ENCODE measurements around the gene PSAP. TPM values are rescaled to one million over a fixed set of nuclear protein-coding genes. Genes with fewer than 3 reads are reported as not detected.
"Not testable (repeated sequence)": the region's sequence is repeated elsewhere in the genome, so short reads cannot be mapped to it uniquely, and the experiment has no call there.

The PSAP gene
- total RNA-seq, 1 donor from 2014 or later: 108 TPM

DNA sequence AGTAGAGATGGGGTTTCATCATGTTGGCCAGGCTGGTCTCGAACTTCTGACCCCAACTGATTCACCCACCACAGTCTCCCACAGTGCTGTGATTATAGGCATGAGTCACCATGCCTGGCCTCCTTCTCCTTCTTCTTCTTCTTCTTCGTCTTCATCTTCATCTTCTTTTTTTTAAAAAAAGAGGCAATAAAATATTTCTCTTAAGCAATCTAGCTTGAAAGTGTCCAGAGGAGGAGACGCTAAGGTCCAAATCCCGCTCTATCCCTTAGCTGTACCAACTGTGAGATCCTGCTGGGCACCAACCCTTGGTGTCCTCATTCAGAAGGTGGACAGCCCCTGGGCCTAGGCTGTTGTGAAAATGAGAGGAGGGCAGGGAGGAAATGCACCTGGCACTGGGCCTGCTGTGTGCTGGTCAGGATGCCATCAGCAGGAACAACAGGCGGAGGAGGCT is 13.9 kb upstream of the PSAP start:
- Mint-ChIP-seq H3K4me3 (ENCODE audit: low read depth) (no peak overlapping the region), H3K27me3 (ENCODE audit: low read depth) (no peaks in the 10 kb centered on the region), H3K36me3 (ENCODE audit: low read depth) (no peaks in the 10 kb centered on the region), H3K27ac (no peak overlapping the region), H3K9me3 (no peaks in the 10 kb centered on the region), H3K4me1 (ENCODE audit: low read depth) (peaks cover 11% of the 10 kb centered on the region)
- no peak for DNase-seq (ENCODE audit: low spot score)
- intact Hi-C loops (cut with micrococcal nuclease): no loop called here

DNA sequence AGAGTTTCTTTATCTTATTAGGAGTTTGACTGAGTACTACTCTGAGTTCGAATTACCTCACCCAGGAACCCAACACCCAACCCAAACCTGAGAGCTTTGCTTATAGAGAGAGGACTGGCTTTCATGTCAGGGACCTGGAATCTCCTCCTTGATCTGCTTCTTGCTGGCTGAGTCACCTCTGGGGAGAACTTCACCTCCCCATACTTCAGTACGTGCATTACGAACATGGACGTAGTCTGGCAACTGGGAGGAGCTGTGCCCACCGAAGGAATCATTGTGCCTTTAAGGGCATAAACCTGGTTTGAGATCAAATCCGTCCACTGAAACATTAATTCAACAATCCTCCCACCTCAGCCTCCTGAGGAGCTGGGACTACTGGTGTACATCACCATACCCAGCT is 12.2 kb upstream of the PSAP start:
- no peaks in the 10 kb centered on the region for H3K36me3 Mint-ChIP-seq (ENCODE audit: low read depth)
- H3K27me3 Mint-ChIP-seq (ENCODE audit: low read depth): no peaks in the 10 kb centered on the region
- intact Hi-C loops (cut with micrococcal nuclease): no loop called here
- DNase-seq (ENCODE audit: low spot score): no peak
- no peak overlapping the region for H3K27ac Mint-ChIP-seq
- H3K9me3 Mint-ChIP-seq: no peaks in the 10 kb centered on the region
- no peak overlapping the region for H3K4me3 Mint-ChIP-seq (ENCODE audit: low read depth)
- peaks cover 11% of the 10 kb centered on the region for H3K4me1 Mint-ChIP-seq (ENCODE audit: low read depth)

DNA sequence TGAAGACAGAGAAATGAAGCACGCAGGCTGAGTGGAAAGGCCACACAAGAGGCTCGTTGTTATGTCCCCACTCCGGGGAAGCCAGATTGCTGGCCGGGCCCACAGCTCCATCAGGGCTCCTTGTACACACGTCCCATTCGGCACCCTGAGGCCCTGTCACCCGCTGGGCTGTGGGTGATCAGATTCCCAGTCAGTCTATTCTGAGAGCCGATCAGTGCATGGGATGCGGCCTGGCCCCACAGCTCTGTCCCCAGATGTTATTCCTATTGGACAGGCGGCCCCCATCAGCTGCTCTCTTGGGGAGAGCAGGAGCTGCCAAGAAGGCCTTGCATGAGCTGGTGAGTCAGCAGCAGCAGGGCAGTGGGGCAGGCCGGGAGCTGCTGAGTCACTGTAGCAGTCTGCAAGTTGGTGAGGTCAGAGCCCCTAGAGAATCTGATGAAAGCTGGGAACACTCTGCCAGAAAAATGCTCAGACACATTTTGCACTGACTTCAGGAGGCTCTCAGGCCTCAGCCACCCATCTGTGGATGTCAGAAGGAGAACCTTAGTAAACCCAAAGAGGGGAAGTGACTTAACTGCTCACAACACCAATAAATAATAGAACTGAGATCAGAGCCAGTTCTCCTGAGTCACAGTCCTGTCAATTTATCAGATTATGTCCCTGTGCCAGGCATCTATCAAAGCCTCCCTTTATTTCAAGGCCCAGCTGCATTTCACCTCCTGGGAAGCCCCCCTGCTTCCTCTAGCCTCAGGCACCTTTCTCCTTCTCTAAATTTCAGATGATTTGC is 9.4 kb upstream of the PSAP start:
- Mint-ChIP-seq H3K4me3 (ENCODE audit: low read depth) (no peak overlapping the region), H3K27me3 (ENCODE audit: low read depth) (no peaks in the 10 kb centered on the region), H3K36me3 (ENCODE audit: low read depth) (no peaks in the 10 kb centered on the region), H3K27ac (peak overlapping the region; percentile 50), H3K9me3 (no peaks in the 10 kb centered on the region), H3K4me1 (ENCODE audit: low read depth) (peaks cover 9% of the 10 kb centered on the region)
- intact Hi-C loops (cut with micrococcal nuclease): no loop called here
- DNase-seq (ENCODE audit: low spot score): no peak

DNA sequence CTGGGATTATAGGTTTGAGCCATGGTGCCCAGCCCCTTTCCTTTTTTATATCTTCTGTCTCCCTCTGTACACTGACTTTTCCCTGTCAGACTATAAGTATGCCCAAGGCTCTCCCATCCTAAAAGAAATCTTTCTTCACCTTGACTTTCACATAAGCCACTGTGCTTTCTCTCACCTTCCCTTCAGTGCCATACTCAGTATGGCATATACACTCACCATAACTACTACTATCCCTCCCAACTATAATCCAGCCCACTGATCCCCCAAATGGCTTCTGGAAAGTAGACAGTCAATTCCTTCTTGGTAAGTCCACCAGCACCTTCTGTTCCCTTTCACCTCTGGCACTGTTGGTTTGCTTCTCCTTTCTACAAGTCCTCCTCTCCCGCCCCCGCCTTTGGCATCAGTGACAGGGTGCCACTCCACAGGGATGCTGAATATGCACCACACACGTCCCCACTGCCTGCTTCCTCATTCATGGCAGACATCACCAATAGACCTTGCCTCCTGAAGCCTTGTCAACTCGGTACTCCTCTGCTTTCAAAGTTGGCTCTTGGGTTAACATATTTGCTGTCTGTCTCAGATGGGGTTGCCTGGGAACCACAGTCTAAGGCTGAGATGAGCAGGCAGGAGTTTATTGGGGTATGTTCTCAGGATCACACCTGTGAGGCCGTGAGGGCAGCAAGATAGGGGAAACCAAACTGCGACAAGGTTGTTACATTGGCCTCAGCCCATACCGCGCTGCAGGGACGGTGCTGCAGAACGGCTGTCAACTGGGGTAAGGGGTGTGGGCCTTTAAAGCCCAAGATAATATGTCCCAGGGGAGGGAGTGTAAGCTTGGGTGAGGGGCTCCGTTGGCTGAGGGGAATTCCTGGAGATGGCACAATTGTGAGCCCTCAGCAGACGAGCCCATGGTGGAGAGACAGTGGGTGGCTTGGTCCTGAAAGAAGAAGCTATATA is 7.2 kb upstream of the PSAP start:
- DNase-seq (ENCODE audit: low spot score): no peak
- H3K27me3 Mint-ChIP-seq (ENCODE audit: low read depth): no peaks in the 10 kb centered on the region
- no peak overlapping the region for H3K27ac Mint-ChIP-seq
- no peaks in the 10 kb centered on the region for H3K36me3 Mint-ChIP-seq (ENCODE audit: low read depth)
- intact Hi-C loops (cut with micrococcal nuclease): no loop called here
- H3K4me3 Mint-ChIP-seq (ENCODE audit: low read depth): no peak overlapping the region
- H3K4me1 Mint-ChIP-seq (ENCODE audit: low read depth): peaks cover 7% of the 10 kb centered on the region
- H3K9me3 Mint-ChIP-seq: no peaks in the 10 kb centered on the region

DNA sequence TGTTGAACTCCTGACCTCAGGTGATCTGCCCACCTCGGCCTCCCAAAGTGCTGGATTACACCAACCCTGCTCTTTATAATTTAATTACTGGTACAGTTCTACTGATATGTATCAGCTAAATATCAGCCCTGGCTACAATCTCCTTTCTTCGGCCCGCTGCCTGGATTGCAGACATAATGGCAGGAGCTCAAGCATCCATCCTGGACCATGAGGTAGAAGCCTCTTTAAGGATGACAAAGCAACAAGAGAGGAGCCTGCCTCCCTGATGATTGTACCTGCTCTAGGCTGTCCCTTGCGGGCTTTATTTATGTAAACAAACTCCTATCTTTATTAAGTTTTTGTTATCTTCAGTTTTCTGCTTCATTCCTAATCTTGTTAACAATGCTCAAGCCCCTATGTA is 5.6 kb upstream of the PSAP start:
- Mint-ChIP-seq H3K4me3 (ENCODE audit: low read depth) (no peak overlapping the region), H3K27me3 (ENCODE audit: low read depth) (no peaks in the 10 kb centered on the region), H3K4me1 (ENCODE audit: low read depth) (peaks cover 10% of the 10 kb centered on the region), H3K36me3 (ENCODE audit: low read depth) (no peaks in the 10 kb centered on the region), H3K9me3 (no peaks in the 10 kb centered on the region), H3K27ac (no peak overlapping the region)
- DNase-seq (ENCODE audit: low spot score): no peak
- intact Hi-C loops (cut with micrococcal nuclease): no loop called here

DNA sequence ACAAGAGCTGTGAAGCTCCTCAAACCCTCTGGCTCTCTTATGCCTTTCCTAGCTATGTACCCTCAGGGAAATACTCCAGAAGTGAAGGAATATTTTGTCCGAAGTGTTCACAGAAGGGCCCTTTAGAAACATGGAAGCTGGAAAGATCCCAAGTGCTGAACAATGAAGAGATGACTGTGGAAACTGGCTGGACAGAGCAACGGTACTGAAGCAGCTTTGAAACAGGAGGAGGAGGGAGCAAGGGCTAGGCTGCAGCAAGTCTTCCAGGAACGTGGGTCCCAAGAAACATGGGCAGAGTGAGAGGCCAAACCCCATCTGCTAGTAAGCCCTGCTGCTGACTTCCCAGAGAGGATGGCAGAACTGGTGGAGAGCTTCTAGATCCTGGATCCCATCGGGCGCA is 3.0 kb upstream of the PSAP start:
- no peak for DNase-seq (ENCODE audit: low spot score)
- H3K36me3 Mint-ChIP-seq (ENCODE audit: low read depth): no peaks in the 10 kb centered on the region
- no peak overlapping the region for H3K27ac Mint-ChIP-seq
- intact Hi-C loops (cut with micrococcal nuclease): loop anchor here (5.0 kb wide), 1 partner anchor 127 kb away; no protein-coding TSS in a partner anchor
- no peaks in the 10 kb centered on the region for H3K9me3 Mint-ChIP-seq
- peaks cover 20% of the 10 kb centered on the region for H3K4me1 Mint-ChIP-seq (ENCODE audit: low read depth)
- no peaks in the 10 kb centered on the region for H3K27me3 Mint-ChIP-seq (ENCODE audit: low read depth)
- no peak overlapping the region for H3K4me3 Mint-ChIP-seq (ENCODE audit: low read depth)

DNA sequence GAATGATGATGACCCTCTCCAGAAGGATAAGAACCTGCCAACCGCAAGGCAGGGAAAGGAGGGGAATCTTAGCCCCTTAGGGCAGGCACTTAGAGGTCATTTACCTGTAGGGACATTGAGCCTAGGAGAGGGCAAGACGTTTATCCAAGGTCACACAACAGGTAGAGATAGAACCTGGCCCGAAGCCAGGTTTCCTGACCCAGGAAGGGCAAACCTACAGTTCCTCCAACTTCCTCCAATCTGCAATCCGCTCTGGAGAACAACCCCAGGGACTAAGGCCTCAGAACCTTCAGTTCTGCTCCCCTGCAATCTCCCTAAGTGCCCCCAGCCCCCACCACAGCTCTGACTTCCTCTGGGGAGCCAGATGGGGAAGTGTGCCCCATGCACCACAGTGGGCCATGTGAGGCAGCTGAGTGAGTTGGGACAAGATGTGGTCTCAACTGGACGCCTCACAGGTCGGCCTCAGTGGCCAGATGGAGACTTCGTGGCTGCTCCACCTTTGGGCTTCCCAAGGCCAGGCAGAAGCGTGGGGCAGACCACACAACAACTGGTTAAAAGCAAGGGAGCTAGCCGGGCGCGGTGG is 1.4 kb upstream of the PSAP start:
- H3K9me3 Mint-ChIP-seq: no peaks in the 10 kb centered on the region
- no peak overlapping the region for H3K27ac Mint-ChIP-seq
- no peak for DNase-seq (ENCODE audit: low spot score)
- H3K36me3 Mint-ChIP-seq (ENCODE audit: low read depth): no peaks in the 10 kb centered on the region
- H3K27me3 Mint-ChIP-seq (ENCODE audit: low read depth): no peaks in the 10 kb centered on the region
- peaks cover 31% of the 10 kb centered on the region for H3K4me1 Mint-ChIP-seq (ENCODE audit: low read depth)
- peak overlapping the region; percentile 22 for H3K4me3 Mint-ChIP-seq (ENCODE audit: low read depth)
- intact Hi-C loops (cut with micrococcal nuclease): loop anchor here (5.0 kb wide), 1 partner anchor 125 kb away; no protein-coding TSS in a partner anchor

DNA sequence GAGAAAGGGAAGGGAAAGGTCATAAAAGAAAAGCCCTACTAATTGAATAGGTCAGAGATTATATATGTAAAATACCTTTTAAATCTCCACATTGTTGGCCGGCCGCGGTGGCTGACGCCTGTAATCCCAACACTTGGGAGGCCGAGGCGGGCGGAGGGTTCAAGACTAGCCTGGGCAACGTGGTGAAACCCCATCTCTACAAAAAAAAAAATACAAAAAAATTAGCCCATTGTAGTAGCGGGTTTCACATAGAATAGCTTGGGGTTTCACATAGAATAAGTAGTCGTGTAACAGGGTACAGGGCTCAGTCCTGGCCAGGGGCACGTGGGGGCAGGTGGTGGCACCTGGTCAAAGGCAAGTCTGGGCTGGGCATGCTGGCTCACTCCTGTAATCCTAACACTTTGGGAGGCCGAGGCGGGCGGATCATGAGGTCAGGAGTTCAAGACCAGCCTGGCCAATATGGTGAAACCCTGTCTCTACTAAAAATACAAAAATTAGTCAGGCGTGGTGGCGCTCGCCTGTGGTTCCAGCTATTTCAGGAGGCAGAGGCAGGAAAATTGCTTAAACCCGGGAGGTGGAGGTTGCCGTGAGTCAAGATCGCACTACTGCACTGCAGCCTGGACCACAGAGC is 529 bp upstream of the PSAP start:
- peak overlapping the region; percentile 92 for H3K4me3 Mint-ChIP-seq (ENCODE audit: low read depth)
- H3K27me3 Mint-ChIP-seq (ENCODE audit: low read depth); DNase-seq (ENCODE audit: low spot score); H3K36me3 Mint-ChIP-seq (ENCODE audit: low read depth); H3K9me3 Mint-ChIP-seq: not testable (repeated sequence)
- H3K4me1 Mint-ChIP-seq (ENCODE audit: low read depth): peaks cover 34% of the 10 kb centered on the region
- intact Hi-C loops (cut with micrococcal nuclease): loop anchor here (2.0 to 5.0 kb wide), 3 partner anchors 37 to 124 kb away; no protein-coding TSS in a partner anchor
- H3K27ac Mint-ChIP-seq: peak overlapping the region; percentile 64

DNA sequence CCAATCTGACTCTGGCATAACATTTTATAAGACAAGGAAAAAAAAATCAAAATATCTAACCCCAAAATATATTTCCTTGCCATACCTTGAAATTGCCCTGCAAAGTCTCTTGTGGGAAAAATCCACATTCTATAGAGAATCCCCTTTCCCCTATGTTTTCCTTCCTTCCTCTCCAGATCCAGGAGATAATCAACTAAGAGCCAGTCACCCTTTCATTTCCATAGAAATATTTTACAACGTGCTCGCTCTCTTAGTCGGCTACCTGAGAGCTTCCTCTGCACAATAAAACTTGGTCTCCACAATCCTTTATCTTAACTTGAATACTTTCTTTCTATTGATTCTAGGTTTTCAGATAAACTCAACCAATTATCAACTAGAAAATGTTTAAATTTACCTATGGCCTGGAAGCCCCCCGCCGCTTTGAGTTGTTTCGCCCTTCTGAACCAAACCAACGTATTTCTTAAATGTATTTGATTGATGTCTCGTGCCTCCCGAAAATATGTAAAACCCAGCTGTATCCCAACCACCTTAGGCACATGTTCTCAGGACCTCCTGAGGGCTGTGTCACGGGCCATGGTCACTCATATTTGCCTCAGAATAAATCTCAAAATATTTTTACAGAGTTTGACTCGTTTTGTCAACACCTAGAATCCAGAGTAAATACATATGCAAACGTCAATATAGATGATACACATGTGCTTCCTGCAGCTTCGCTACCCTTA is 869 bp downstream of the PSAP start:
- Mint-ChIP-seq H3K4me3 (ENCODE audit: low read depth) (peak overlapping the region; percentile 92), H3K4me1 (ENCODE audit: low read depth) (peaks cover 35% of the 10 kb centered on the region), H3K27me3 (ENCODE audit: low read depth) (no peaks in the 10 kb centered on the region)

DNA sequence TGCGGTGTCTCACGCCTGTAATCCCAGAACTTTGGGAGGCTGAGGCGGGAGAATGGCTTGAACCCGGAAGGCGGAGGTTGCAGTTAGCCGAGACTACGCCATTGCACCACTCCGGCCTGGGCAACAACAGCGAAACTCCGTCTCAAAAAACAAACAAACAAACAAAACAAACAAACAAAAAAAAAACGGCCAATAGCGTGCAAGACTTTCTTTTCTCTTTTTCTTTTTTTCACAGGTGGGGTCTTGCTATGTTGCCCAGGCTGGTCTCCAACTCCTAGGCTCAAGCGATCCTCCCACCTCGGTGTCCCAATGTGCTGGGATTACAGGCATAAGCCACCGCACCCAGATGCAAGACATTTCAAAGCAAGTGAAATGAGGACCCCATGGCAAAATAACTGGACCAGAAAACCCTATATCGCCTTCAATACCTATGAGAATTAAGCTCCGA is 1.6 kb downstream of the PSAP start:
- peak overlapping the region; percentile 92 for H3K4me3 Mint-ChIP-seq (ENCODE audit: low read depth)

More for the DNA sequence above, 869 bp downstream of the PSAP start:
- no peak for DNase-seq (ENCODE audit: low spot score)
- intact Hi-C loops (cut with micrococcal nuclease): loop anchor here (2.0 to 5.0 kb wide), 3 partner anchors 39 to 123 kb away; no protein-coding TSS in a partner anchor
- H3K9me3 Mint-ChIP-seq: no peaks in the 10 kb centered on the region
- H3K27ac Mint-ChIP-seq: peak overlapping the region; percentile 64
- H3K36me3 Mint-ChIP-seq (ENCODE audit: low read depth): no peaks in the 10 kb centered on the region

DNA sequence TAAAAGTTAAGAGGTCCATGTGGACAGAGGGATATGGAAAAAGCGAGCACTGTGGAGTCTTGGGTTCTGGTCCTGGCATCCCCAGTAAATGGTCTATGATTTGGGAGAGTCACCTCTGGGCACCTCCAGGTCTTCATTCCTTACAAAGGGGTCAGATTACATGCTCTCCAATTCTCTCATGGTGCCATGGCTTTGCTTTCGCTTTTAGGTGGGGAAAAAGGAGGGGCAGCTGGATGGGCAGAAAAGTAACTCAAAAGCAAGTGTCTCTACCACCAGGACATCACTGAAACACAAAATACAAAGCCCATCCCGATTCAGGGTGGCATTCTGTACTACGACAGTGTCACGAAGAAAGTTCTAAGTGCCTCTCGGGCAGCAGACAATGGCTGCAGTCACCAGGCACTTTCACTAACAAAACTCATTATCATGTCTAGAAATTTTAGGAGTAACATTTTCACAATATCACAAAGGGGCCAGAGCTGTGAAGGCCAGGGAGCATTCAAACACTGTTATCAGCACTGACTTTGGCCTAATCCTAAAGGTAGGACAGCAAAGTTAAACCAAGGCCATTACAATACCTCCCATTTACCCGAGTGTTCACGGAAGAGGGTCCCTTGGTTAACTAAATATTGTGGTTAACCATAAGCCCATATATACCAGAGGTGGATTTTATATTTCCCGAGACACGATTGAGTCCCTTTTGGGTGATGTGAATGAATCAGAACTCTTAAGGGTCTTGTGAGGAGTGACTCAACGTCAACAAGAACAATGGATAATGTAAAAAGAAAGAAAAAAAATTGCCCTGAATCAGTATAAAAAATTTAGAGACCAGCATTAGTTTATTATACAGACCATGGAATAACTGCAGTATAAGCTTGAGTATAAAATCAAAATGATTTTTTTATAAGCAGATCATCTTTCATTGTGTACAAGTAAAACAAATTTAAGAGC is 2.5 kb downstream of the PSAP start:
- Mint-ChIP-seq H3K9me3 (no peaks in the 10 kb centered on the region), H3K36me3 (ENCODE audit: low read depth) (peaks cover 5% of the 10 kb centered on the region), H3K4me1 (ENCODE audit: low read depth) (peaks cover 44% of the 10 kb centered on the region), H3K4me3 (ENCODE audit: low read depth) (no peak overlapping the region), H3K27ac (no peak overlapping the region), H3K27me3 (ENCODE audit: low read depth) (no peaks in the 10 kb centered on the region)
- DNase-seq (ENCODE audit: low spot score): no peak
- intact Hi-C loops (cut with micrococcal nuclease): no loop called here

More for the DNA sequence above, 1.6 kb downstream of the PSAP start:
- Mint-ChIP-seq H3K27me3 (ENCODE audit: low read depth) (no peaks in the 10 kb centered on the region), H3K27ac (no peak overlapping the region), H3K4me1 (ENCODE audit: low read depth) (peaks cover 39% of the 10 kb centered on the region), H3K36me3 (ENCODE audit: low read depth) (peaks cover 5% of the 10 kb centered on the region), H3K9me3 (no peaks in the 10 kb centered on the region)
- DNase-seq (ENCODE audit: low spot score): no peak
- intact Hi-C loops (cut with micrococcal nuclease): no loop called here
